DMS153 treated with DMSO at 0.1 percent for 48 hours (cell line): Measurements from ENCODE around the gene ACKR3.

Experiments
- DNase-seq: peaks from one replicate; lab custom pipeline; 2025; ENCODE audit not compliant: unreplicated experiment; lab: John Stamatoyannopoulos, UW

The ACKR3 gene

GRCh38 chr2:236569573-236569973, at the start of gene ACKR3:
Gene ACKR3 (plus strand): TSS chr2:236569825. CDS start chr2:236580466, 10,641 bp downstream.
- DNase-seq: peak; percentile 83

GRCh38 chr2:236521556-236521955, 48.1 kb upstream of the ACKR3 start:
- no peak for DNase-seq

- no peak for DNase-seq
Observed at GRCh38 chr2:236523249-236523648, 46.4 kb upstream of the ACKR3 start.

GRCh38 chr2:236525411-236525997, 44.1 kb upstream of the ACKR3 start:
- DNase-seq: no peak

GRCh38 chr2:236526455-236527158, 43.0 kb upstream of the ACKR3 start:
- DNase-seq: peak; percentile 26

- DNase-seq: no peak
Observed at GRCh38 chr2:236527159-236527630, 42.4 kb upstream of the ACKR3 start.

GRCh38 chr2:236529606-236530005, 40.0 kb upstream of the ACKR3 start:
- no peak for DNase-seq

- DNase-seq: no peak
Observed at GRCh38 chr2:236530512-236530911, 39.1 kb upstream of the ACKR3 start.

- no peak for DNase-seq
Observed at GRCh38 chr2:236531195-236531594, 38.4 kb upstream of the ACKR3 start.

GRCh38 chr2:236531996-236532395, 37.6 kb upstream of the ACKR3 start:
- no peak for DNase-seq

GRCh38 chr2:236533343-236533742, 36.3 kb upstream of the ACKR3 start:
- no peak for DNase-seq

- no peak for DNase-seq
Observed at GRCh38 chr2:236535024-236535423, 34.6 kb upstream of the ACKR3 start.

GRCh38 chr2:236536727-236537398, 32.8 kb upstream of the ACKR3 start:
- no peak for DNase-seq

- no peak for DNase-seq
Observed at GRCh38 chr2:236538242-236538641, 31.4 kb upstream of the ACKR3 start.

- no peak for DNase-seq
Observed at GRCh38 chr2:236541008-236541562, 28.5 kb upstream of the ACKR3 start.

GRCh38 chr2:236544362-236544761, 25.3 kb upstream of the ACKR3 start:
- DNase-seq: no peak

- no peak for DNase-seq
Observed at GRCh38 chr2:236545248-236545658, 24.4 kb upstream of the ACKR3 start.

- no peak for DNase-seq
Observed at GRCh38 chr2:236545814-236546480, 23.7 kb upstream of the ACKR3 start.

- DNase-seq: no peak
Observed at GRCh38 chr2:236546561-236547002, 23.0 kb upstream of the ACKR3 start.

GRCh38 chr2:236547725-236548124, 21.9 kb upstream of the ACKR3 start:
- DNase-seq: no peak
